Glomerular visceral epithelial cell (primary cell): ENCODE measurements around the gene PRSS21.

Experiments
- DNase-seq: peaks from one replicate; pipeline ENCODE4 v3.0.0-alpha.2; 2016; ENCODE audit errors: extremely low spot score

Gene PRSS21

DNA sequence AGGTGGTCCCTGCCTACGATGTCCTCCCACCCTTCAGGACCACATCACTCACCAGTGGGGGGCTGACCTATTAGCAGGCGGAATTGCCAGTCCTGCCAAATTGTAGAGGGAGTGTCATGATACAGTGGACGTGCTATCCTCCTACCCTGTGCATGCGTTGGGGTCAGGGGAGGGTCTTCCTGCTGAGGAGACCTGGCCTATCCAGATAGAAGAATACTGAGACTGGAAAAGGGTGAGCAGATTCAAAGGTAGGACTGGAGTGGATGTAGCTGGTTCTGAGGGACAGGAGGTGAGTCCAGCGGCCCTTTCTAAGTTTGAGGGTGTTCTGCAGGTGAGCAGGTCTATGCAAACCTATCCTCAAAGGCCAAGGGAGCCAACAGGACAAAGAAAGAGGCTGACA lies 10.8 kb upstream of the PRSS21 start:
- no peak for DNase-seq

DNA sequence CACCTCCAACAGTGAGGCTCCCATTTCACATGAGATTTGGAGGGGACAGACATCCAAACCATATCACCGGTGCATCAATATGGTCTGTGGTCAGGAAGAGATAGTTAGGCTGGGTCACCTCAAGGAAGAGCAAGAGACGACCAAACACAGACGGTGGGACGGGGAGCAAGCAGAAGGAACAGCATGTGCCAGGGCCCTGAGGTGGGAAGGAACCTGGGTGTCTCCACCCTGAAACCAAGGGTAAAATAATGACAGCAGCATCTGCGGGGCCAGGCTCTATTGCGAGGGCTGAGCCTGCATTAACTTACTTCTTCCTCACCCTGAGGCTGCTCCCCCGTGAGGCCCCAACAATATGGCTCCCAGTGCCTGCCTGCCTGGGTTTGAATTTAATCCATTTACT lies 8.9 kb upstream of the PRSS21 start:
- no peak for DNase-seq

DNA sequence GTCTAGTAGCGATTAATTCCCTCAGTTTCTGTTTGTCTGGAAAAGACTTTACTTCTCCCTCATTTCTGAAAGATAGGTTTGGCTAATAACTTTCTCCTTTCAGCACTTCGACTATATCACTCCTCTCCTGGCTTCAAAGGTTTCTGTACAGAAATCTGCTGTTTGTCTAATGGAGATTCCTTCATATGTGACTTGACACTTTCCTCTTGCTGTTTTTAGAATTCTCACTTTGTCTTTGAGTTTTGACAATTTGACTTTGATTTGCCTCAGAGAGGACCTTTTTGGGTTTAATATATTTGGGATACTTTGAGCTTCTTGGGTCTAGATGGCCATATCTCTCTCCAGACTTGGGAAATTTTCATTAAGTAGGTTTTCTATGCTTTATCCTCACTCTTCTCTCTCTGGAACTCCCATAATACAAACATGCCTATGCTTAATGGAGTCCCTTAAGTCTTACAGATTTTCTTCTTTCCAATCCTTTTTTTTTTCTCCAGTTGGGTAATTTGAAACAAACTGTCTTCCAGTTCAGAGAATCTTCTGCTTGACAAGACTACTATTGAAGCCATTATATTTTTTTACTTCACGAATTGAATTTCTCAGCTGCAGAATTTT lies 7.8 kb upstream of the PRSS21 start:
- DNase-seq, result no peak

DNA sequence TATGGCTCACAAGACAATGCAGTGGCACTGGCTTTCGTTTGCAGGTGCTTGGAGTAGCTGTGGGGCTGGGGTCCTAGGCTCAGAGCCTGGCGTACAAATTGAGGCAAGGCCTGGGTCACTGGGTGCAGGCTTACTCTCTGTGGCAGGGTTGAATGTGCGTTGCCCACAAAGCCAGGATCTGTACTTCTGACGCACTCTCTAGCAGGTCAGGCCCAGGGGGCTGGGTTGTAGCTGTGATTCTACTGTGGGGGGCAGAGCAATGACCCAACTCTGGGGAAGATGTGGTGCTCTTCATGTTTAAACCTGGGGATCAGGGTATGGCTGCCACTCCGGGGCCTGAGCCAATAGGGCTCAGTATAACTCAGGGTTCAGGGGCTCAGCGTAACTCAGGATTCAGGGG lies 6.4 kb upstream of the PRSS21 start:
- DNase-seq, result no peak

DNA sequence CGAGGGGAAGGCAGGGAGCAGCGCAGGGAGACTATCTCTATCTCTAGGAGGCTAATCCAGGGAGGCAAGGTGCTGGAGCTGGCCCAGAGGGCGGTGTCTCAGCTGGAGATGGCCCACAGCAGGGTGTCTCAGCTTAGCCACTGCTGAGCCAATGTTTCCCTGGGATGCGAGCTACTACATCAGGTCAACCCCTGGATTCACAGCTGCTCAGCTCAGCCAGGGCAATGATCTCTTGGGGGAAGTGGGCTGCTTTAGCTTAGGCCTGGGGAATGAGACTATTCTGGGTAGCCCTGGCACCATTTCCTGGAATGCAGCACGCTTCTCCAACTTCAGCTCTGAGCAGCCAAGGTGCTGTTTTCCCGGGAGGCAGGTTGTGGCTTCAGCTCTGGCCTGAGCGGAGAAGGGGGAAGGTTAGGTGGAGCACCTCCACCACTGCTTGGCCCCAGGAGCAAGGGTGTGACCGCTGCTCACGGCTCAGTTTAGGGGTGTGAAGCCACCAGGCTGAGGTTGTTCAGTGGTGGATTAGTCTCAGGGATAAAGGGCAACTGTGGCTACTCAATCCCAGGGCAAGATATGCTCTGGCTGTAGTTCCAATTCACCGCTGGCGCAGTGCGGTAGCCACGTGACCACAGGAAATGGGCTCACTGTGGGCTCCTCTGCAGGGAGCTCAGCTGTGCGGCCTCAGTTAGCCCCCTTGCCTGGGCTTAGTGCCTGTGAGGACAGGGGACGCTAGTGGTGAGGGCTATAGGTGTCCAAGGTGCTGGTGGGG lies 5.2 kb upstream of the PRSS21 start:
- DNase-seq, result no peak

DNA sequence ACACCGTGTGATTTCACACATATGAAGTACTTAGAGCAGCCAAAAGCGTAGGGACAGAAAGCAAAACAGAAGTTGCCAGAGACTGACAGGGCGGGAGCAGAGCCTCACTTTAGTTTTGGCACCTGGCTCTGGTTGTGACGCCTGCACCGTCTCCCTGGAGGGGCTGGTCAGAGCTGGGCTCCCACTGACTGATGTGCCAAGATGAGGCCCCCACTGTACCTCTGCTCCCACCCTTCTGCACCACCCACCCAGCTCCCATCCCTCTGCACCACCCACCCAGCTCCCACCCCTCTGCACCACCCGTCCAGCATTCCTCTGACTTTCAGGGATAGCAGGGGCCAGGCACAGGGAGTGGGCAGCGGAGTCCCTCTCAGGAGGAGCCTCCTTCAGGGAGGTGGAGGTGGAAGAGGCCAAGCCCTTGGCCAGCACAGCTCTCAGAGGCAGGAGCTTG lies 3.2 kb upstream of the PRSS21 start:
- DNase-seq, result no peak

DNA sequence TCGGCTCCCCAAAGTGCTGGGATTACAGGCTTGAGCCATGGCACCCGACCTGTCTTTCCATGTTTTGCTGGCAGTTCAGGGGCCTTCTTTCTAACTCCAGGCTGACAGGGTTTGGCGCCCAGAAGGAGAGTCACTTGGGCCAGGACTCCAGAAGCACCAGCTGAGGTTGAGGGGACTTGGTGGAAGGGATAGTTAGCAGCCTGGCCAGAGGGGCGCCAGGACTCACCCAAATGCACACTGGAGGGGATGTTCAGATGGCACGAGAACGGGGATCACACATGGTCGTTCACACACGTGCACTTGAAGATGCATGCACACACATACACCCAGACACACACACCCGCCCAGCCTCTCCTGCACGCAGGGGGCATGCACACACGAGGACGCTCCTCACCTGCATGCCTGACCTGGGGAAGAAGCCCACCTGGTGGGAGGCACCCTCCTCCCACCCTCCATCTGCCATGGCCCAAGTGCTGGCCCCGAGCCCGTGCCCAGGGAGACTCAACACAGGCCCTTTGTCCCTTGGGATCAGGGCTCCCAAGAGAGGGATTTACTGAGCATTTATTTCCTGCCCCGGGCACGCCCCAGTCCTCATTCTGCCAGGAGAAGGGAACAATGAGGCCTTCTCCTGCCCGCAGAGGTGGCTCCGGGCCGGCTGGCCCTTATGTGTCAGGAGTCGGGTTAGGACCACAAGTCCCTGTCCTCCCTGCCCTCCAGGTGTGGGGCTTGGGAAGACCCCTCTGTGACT lies 2.3 kb upstream of the PRSS21 start:
- no peak for DNase-seq

DNA sequence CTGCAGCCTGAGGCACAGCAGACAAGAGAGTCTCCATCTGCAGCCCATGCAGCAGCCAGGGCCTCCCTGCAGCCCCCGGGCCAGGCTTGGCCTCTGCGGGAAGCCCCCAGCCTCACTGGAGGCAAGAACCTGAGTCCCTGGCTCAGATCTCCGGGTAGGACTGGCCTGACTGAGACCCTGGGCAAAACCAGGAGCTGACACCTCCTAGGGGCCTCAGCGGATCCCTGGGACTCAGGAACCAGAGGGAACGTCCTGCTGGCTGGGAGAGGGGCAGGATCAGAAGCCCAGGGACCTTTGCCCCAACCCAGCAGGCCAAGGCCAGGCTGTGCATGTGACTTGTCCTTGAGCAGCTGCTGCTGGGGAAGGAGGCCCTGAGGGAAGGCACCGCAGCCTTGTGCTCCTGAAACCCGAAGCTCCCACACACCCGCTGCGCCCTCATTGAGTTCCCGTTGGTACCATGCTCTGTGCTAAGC lies 1.7 kb upstream of the PRSS21 start:
- DNase-seq, result no peak

DNA sequence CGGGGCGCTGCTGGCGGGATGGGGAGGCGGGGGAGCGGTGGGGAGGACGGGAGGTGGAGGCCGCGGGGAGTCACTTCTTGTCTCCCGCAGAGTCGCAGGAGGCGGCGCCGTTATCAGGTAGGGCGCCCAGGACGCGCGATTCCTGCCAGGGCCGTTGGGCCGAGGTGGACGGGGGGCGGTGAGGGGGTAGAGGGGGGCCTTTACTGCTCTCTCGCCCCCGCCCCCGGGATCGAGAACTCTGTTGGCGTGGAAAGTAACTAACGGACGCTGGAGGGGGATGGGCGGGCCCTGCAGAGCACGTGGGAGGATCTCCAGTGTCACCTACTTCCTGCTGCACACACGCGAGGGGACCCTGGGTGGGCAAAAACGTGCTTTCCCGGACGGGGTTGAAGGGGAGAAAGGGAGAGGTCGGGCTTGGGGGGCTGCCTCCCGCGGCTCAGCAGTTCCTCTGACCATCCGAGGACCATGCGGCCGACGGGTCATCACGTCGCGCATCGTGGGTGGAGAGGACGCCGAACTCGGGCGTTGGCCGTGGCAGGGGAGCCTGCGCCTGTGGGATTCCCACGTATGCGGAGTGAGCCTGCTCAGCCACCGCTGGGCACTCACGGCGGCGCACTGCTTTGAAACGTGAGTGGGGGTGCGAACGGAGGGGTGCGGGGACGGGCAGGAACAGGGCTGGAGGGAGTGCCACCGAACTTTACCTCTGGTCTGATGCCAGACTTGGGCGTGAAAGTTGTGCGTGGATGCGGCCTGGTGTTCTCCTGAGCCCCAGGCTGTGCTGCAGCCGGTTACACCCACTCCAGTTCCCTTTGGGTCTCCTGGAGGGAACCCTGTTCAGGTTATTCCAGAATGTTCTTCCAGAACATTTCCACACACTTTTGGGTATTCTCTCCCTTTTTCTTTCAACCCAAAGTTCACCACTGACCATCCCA lies 569 bp downstream of the PRSS21 start:
- no peak for DNase-seq

DNA sequence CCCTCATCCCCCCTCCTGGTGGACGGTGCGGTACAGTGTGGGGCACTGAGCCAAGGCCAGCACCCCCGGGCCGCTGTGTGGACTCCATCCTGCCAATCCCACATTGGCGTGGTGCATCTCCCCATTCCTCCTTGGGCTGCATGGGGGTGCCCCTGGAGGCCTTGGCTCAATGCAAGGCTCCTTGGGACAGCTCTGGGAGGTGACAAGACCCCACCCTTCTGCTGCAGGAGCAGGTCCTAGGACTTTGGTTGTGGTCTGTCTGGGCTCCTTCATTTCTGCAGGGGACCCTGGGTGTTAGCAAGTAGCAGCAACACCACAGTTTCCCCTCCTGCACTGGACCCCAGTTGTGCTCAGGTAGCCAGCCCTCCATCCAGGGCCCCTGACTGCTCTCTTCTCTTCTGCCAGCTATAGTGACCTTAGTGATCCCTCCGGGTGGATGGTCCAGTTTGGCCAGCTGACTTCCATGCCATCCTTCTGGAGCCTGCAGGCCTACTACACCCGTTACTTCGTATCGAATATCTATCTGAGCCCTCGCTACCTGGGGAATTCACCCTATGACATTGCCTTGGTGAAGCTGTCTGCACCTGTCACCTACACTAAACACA lies 1.3 kb downstream of the PRSS21 start:
- DNase-seq, result no peak

DNA sequence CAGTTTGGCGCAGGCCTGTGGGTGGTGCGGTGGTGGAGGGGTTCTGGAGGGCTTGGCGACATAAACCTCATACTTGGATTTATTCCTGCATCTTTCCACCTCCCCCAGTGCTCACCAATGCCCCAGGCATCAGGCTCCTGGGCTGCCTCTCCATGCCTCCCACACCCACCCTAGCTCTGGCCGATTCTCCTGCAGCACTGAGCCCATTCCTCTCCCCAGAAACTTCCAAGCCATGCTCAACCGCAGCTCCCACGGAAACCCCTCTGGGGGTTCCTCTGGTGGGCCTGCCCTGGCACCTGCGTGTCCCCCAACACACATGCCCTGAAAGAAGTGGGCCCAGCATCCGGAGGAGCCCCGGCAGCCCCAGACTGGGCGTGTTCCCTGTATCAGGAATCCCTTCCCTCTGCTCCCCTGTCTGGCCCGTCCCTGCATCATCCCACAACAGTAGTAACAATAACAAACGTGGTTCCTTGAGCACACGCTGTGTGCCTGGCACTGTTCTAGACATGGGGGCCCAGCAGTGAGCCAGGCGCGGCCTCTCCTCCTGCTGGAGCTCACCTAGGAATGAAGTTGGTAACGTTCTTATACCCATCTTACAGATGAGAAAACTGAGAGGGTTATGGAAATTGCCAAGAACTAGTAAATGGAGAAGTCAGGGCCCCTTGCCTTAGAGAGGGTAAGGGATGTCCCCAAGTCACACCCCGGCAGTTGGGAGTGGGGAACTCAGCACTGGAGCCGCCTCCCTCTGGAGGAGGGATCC lies 2.3 kb downstream of the PRSS21 start:
- no peak for DNase-seq

DNA sequence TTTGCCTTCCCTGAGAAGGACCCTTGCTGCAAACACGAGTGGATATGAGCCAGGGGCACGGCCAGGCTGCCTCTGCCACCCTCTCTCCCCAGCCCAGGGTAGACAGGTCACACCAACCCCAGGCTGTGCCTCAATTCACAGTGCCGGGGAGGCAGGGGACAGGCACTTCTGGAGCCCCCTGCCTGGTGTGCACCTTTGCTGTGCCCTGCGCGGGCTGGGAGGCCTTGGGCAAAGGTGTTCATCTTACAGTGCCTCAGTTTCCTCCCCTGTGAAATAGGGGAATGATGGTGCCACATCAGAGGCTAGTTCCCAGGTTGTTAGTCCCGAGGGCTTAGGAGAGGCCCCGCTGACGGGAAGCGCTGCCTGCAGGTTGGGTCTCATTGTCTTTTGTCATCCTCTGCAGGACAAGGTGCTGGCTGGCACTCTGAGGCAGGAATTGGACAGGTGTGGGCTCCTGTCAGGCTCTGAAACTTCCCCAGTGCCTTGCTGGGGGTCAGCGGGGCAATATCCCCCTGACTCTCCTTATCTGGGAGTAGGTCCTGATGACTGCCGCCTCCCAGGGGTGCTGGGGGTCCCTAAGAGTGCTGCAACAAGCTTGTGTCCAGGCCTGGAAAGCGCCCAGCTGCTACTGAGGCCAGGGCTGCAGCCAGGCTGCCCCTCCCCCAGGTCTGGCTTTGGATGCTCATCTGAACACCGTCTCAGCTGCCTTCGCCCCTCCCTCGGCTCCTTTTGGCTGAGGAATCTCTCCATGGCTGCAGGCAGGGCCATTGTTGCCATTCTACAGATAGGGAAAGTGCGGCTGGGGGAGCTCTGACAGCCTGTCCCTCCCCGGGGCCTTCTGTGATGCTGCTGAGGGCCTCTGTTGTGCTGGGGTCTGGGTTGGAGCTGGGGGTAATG lies 3.1 kb downstream of the PRSS21 start:
- DNase-seq, result no peak

DNA sequence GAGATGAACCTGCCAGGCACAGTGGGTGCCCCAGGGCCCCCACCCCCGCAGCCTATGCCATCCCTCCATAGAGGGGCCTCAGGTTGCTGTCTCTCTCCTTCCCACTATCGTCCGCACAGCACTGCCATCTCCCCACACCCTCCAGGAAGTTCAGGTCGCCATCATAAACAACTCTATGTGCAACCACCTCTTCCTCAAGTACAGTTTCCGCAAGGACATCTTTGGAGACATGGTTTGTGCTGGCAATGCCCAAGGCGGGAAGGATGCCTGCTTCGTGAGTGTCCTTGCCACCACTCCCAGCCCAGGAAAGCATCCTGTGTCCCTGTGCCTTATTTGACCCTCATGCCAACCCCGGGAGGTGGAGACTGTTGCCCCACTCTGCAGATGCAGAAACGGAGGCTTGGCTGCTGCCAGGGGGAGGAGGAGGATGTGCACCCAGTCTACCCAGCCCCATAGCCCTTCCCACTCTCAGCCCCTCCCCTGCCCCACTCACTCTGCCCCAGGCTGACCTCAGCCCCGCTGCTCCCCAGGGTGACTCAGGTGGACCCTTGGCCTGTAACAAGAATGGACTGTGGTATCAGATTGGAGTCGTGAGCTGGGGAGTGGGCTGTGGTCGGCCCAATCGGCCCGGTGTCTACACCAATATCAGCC lies 3.9 kb downstream of the PRSS21 start:
- no peak for DNase-seq

DNA sequence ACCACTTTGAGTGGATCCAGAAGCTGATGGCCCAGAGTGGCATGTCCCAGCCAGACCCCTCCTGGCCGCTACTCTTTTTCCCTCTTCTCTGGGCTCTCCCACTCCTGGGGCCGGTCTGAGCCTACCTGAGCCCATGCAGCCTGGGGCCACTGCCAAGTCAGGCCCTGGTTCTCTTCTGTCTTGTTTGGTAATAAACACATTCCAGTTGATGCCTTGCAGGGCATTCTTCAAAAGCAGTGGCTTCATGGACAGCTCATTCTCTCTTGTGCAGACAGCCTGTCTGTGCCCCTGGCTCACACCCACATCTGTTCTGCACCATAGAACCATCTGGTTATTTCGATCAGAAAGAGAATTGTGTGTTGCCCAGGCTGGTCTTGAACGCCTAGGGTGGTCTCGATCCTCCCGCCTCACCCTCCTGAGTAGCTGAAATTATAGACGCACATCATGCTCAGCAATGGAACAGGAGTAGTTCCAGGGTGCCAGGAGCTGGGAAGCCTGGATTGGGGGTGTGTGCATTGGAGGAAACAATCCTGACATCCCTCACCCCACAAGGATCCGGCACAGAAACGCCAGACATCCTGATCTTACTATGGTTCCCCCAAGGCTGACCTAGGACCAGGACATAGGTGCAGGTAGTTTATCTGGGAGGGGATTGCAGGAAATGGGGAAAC lies 4.6 kb downstream of the PRSS21 start:
- DNase-seq, result no peak

DNA sequence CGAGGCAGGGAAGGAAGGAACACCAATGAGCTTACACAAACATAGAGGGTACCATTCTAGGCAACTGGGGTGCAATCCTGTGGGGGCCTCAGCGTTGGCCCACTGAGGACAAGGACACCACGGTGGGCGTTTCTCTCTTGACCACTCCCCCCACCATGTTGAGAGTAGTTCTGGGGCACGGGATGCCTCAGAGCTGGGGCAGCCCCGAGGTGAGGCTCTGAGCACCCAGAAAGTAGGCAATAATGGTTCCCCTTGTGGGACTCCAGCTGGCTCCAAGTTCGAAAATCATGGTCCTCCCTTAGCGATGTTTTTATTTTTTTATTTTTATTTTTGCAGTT lies 5.1 kb downstream of the PRSS21 start:
- no peak for DNase-seq

DNA sequence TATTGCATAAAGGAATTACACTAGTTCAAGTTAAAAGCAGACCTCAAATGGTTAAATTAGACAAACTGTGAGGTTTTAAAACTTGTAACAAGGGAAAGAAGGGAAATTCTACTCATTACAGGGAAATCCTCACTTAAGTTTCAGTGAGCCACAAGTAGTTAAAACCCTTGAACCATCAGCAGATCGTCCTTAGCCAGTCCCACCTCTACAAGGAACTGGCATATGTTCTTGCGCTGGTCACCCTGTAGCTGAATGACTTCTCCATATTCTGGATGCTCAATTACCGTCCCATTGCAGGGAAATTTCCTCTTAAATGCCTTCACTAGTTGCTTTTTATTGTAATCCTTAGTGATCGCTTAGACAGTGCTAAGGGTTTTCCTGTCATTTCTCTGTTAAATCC lies 5.5 kb downstream of the PRSS21 start:
- DNase-seq, result no peak

DNA sequence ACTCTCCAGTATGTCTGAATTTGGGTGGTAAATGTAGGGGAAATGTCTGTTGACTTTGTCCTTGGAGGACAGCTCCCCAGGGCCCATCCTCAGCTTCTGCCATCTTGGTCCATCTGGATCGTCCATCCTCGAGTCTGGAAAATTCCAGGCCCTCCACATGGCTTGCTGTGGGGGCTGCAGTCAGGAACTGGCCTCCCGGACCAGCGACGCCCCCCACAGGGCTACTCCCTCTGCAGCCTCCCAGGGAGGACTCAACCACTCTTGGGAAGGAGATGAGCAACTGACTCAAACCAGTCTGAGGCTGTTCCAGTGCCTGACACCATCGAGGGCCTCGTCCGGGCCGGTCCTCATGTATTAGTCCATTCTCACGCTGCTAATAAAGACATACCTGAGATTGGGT lies 7.6 kb downstream of the PRSS21 start:
- DNase-seq, result no peak

DNA sequence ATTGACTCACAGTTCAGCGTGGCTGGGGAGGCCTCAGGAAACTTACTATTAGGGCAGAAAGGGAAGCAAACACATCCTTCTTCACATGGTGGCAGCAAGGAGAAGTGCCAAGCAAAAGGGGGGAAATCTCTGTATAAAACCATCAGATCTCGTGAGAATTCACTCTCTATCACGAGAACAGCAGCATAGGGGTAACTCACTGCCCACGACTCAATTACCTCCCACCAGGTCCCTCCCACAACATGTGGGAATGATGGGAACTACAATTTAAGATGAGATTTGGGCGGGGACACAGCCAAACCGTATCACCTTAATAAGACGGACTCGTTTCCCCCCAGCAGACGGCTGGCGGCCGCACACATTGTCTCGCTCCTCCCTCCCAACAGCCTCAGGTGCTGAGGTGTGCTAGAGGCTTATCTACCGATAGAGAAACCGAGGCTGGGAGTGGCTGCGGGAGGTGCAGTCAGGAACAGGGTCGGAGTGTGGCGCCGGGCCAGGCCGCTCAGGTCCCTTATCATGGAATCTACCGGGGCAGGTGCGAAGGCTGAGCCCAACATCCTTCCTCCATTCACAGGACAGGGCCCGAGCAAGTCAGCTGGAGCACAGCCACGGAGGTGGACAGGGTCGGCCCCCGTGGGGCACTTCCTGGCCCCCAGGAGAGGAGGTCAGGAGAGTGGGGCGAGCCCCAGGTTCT lies 8.2 kb downstream of the PRSS21 start:
- no peak for DNase-seq
